NOMO-1 (cell line): Measurements from ENCODE around the gene RRP36.

Source experiments
- DNase-seq, 2 experiments: peaks; one replicate each; lab custom pipeline; 2025; ENCODE audit not compliant: unreplicated experiment in 2 of 2; lab: John Stamatoyannopoulos, UW

The RRP36 gene

DNA sequence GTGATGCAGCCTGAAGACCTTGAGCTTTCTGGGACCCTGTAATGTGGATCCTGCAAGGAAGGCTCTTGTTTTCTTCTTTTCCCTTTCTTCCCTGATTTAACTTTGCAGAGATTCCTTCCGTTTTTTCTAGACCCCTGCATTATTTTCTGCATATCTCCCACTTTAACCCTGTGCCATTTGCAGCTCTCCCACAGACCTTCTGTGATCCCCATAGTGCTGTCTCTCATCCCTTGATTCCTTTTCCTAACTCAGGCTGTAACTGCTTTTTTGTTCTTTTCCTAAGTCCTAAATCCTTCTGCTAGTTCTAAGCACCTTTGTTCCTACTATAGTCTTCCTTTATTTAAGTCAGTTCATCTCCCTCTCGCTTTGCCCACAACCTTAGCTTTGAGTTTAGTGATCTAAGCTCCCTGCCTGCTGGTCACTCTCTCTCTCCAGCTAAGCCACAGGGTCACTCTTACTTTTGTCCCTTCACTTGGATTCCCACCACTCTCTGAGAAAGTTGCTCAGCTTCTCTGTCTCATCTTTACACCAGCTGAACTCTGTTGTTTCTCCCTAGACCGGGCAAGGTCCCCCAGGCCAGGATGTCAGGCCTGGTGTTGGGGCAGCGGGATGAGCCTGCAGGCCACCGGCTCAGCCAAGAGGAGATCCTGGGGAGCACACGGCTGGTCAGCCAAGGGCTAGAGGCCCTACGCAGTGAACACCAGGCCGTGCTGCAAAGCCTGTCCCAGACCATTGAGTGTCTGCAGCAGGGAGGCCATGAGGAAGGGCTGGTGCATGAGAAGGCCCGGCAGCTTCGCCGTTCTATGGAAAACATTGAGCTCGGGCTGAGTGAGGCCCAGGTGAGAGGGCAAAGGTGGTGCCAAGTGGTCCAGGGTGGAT is 39.6 kb downstream of the RRP36 start:
- no peak for DNase-seq

DNA sequence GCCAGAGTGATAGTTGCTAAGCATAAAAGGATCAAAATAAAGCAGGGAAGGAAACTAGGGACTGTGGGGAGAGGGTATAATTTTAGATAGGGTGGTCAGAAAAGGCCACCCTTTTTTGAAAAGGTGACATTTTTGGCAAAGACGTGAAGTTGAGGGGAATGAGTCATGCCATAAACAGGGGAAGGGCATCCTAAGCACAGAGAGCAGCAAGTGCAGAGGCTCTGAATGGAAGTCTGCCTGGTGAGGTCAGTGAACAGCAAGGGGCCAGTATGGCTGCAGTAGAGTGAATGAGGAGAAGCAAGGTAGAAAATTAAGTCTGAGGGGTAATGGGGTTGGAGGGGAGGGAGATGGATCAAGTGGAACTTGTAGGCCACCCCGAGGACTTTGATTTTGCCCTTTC is 40.4 kb downstream of the RRP36 start:
- no peak for DNase-seq

DNA sequence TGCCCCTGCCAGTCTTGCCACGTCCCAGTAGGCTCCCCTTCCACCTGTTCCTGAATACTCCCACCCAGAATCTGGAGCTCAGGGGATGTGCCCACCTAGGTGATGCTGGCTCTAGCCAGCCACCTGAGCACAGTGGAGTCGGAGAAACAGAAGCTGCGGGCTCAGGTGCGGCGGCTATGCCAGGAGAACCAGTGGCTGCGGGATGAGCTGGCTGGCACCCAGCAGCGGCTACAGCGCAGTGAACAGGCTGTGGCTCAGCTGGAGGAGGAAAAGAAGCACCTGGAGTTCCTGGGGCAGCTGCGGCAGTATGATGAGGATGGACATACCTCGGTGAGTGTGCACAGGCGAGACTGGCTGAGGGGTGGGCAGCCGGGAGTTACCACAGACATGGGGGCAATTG is 41.4 kb downstream of the RRP36 start:
- no peak for DNase-seq

DNA sequence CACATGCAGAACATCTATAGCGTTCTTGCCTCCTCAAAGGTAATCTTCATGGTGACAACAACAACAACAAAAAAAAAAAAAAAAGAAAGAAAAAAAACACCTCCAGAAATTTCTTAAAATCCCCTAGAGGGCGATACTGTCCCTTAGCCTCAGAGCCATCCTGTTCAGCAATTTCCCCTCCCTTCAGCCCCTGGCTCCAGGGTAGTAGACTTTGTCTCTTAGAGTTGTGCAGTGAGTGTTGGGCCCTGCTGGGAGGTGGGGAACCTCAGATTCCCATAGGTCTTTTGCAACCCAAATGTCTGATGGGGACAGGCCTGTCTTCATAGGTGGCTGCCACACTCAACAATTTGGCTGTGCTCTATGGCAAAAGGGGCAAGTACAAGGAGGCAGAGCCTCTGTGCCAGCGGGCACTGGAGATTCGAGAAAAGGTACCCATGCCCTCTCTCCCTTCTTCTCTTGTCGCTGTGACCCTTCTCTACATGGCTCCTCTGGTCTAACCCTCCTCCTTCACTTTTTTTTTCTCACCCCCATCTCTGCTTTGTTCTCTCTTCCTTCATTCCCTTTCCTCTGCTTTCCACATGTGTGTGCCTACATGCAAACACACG is 48.7 kb downstream of the RRP36 start:
- DNase-seq, result peak in 1 of 2 experiments; percentile 20

DNA sequence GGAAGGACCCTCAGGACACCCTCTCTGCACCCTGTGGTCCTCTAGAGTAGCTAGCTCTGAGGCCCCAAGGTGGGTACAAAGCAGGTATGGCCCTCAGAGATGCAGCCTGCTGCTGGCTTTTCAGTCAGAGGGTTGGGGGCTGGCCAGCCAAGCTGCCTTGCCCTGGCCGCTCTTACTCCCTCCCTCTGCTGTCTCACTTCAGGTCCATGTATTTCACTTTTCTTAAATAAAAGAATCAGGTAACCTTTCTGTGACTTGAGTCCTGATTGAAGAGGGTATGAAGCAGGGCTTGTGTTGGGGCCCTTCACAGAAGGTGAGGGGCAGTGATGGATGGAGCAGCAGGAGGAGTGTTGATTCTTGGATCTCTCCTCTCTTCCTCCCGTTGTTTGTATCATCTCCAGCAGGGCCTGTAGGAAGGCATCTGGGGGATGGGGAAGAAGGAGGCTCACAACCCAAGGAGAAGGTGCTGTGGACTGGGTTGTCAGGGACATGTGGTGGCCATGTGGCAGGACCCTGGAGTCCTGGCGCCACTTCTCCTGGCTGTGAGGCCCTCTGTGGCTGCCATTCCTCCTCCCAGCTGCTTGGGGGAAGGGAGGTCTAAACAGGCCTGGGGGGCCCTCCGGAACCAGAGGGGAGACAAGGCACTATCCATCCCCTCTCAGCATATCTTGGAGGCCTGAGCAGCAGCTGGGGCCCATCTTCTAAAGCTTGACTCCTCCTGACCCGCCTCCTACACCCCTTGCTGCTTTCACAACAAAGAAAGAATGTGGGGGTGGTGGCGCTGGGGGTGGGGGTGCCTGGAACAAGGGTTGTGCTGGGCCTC is 53.6 kb downstream of the RRP36 start:
- no peak for DNase-seq

DNA sequence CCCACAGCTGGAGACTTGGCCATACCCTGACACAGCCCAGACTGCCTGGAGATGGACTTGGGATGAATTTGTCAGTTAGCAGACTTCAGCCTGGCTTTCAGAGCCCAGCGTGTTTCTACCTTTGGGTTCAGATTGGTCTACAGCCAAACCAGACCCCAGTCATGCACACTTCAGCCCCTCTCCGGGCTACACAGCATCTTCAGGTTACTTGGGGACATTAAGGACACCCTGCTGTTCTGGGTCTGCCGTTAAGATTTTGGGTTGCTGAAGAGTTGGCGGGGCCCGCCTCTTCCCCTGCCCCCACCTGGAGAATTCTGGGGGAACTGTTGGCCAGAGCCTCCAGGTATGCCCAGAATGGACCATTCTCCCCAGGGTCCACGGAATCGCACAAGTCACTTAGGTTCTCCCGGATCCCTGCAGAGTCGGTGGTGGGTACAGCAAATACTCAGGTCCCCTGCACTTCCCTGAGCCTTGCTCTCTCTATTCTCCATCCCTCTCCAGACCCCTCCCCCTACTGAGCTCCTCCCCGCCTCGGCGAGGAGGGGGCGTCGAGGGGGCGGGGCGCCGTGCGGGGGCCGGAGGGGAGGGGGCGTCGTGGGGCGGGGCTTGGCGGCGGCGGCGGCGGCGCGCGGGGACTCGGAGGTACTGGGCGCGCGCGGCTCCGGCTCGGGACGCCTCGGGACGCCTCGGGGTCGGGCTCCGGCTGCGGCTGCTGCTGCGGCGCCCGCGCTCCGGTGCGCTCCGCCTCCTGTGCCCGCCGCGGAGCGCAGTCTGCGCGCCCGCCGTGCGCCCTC is 54.4 kb downstream of the RRP36 start, which contains the start of gene PTK7:
TSS of gene PTK7 (plus strand) at position 645 of the 794 bp plus-strand sequence. CDS start 175 bp downstream, outside the sequence.
- peak in 1 of 2 experiments; percentile 21 for DNase-seq

DNA sequence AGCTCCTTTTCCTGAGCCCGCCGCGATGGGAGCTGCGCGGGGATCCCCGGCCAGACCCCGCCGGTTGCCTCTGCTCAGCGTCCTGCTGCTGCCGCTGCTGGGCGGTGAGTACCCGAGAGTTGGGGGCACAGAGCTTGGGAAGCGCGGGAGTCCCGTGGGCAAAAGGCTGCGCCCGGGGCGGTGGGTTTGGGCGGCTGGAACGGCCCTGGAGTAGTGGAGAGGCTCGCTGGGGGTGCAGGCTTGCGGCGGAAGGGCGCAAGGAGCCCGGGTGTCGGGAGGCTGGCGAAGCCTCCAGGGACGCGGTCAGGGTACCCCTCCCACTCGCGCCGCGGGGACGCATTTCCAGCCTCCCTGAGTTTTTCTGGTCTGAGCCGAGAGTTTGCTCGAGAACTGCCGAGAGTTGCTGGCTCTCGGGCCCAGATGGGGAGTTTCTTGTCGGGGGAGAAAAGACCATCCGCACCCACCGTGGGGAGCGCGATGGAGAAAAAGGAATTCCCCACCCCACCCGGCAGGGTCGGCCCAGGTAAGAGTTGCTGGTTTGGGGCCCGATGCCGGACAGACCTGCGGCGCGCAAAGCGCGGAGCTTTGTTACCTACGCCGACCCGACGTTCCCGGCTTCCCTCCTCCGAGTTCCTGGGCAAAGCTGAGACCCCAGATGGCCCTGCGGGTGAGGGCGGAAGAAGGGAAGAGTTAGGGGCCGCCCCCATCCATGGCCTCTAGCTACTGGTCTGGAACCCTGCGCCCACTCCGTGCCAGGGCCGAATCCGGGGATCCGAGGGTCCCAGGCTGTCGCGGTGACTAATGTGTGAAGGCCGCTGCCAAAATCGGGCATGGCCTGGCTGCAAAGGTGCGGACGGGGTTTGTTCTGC is 55.3 kb downstream of the RRP36 start:
- no peak for DNase-seq

DNA sequence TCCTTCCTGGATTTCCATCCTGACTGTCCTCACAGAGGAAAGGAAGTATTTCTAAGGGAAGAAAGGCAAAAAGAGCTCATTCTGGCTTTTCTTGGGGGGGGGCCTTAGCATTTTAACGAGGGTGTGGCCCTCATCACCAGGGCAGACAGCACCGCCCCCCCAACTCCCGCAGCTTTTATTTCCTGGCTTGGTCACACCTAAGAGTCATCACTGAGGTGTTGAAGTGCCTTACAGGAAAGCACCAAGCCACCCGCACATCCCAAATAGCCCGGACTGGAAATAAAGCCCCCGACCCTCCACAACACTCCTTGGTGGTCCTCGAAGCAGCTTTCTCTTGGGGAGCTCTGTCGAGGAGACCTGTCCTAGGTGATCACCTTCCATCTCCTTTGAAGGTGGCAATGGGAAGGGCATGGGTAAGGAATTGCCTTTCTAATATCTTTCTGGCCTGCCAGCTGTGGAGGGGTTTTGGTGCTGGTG is 55.9 kb downstream of the RRP36 start:
- no peak for DNase-seq

DNA sequence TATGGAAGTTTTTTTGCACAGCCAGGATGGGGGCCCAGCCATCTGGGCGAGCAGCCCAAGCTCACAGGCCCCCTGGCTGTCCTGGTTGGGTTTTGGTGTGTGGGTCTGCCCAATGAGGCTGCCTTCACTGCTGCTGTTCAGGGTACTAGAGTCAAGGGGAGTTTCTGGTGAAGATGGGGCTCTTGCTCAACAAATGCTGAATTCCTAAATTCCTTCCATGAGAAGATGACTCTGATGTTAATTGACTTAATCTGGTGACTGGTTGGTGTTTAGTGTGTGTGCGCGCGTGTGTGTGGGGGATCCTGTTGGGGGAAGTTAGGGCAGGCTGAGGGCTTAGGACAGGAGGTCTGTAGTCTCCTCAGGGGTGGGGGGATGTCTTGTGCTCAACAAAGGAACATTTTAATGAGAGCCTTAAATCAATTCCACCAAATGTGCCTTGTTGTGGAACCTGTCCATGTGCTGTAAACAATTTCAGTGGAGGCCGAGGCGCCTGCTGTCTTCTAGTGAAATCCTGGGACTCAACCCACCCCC is 56.6 kb downstream of the RRP36 start:
- DNase-seq, result no peak

DNA sequence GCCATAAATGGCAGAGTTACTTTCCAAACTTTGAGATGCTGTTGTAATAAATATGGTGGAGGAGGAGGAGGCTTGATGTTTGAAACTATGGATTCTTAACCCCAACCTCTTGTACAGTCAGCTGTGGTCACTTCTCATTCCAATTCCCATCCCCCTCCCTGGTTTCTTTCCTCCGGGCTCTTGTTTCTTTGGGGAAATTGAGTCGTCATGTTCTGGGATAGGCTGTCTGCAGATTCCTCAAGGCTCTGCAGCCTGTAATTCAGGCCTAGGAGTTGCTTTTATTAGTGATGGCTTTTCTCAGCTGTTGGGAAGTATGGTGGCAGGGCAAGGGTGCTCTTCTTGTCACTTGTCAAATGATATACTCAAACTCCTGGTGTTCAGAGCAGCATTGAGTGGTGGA is 57.3 kb downstream of the RRP36 start:
- no peak for DNase-seq
